NCI-H2227 treated with DMSO at 0.1 percent for 48 hours (cell line): ENCODE results near the gene RAG2.

Experiments used
- DNase-seq: peaks from one replicate; lab custom pipeline; 2025; lab: John Stamatoyannopoulos, UW

The RAG2 gene

GRCh38 chr11:36598051-36598450, at the start of gene RAG2:
Gene RAG2 (minus strand): TSS chr11:36598236. CDS start chr11:36594168, 4,068 bp downstream.
- no peak for DNase-seq

- DNase-seq = no peak
These were observed 40.5 kb upstream of the RAG2 start for GRCh38 chr11:36638556-36638955.

- no peak for DNase-seq
These were observed 37.2 kb upstream of the RAG2 start for GRCh38 chr11:36635066-36635862.

- DNase-seq = no peak
These were observed 33.7 kb upstream of the RAG2 start for GRCh38 chr11:36631774-36632173.

- DNase-seq = no peak
These were observed 30.8 kb upstream of the RAG2 start for GRCh38 chr11:36628765-36629244.

- DNase-seq = no peak
These were observed 30.1 kb upstream of the RAG2 start for GRCh38 chr11:36628141-36628540.

- DNase-seq = no peak
These were observed 29.4 kb upstream of the RAG2 start for GRCh38 chr11:36627471-36627870.

GRCh38 chr11:36627006-36627405, 29.0 kb upstream of the RAG2 start:
- DNase-seq = no peak

- DNase-seq = no peak
These were observed 25.5 kb upstream of the RAG2 start for GRCh38 chr11:36623494-36623893.

GRCh38 chr11:36622431-36623136, 24.5 kb upstream of the RAG2 start:
- peak; percentile 30 for DNase-seq

GRCh38 chr11:36620246-36620645, 22.2 kb upstream of the RAG2 start:
- no peak for DNase-seq

- no peak for DNase-seq
These were observed 21.5 kb upstream of the RAG2 start for GRCh38 chr11:36619502-36619901.

- DNase-seq = no peak
These were observed 20.5 kb upstream of the RAG2 start for GRCh38 chr11:36618363-36619047.

GRCh38 chr11:36617543-36618362, 19.7 kb upstream of the RAG2 start:
- DNase-seq = no peak

- no peak for DNase-seq
These were observed 17.8 kb upstream of the RAG2 start for GRCh38 chr11:36615826-36616225.

- DNase-seq = no peak
These were observed 11.3 kb upstream of the RAG2 start for GRCh38 chr11:36609383-36609782.

GRCh38 chr11:36608491-36609199, 10.6 kb upstream of the RAG2 start:
- no peak for DNase-seq

- no peak for DNase-seq
These were observed 7.5 kb upstream of the RAG2 start for GRCh38 chr11:36605221-36606216.

- DNase-seq = no peak
These were observed 4.1 kb upstream of the RAG2 start for GRCh38 chr11:36602135-36602534.

GRCh38 chr11:36601155-36601554, 3.1 kb upstream of the RAG2 start:
- no peak for DNase-seq
